Thyroid gland (tissue), 4 donors: ENCODE data around the gene RAB6B. TPM values are rescaled to one million over a fixed set of nuclear protein-coding genes. Genes with fewer than 3 reads are reported as not detected.

Source experiments
- DNase-seq, 2 donors: peaks; one replicate each; pipeline ENCODE4 v3.0.0-alpha.2; 2019
- H3K27ac ChIP-seq, 3 donors: fragments of 200-600 bp; sonication (generic); 1 replicate in 2 of 3; 2 replicates in 1 of 3; pipeline ENCODE4 v1.5.1; 2016 to 2019; ENCODE audit warnings: mild to moderate bottlenecking in 1 of 3, moderate library complexity in 1 of 3
- H3K27me3 ChIP-seq: fragments of 200-600 bp; sonication (generic); one replicate; pipeline ENCODE4 v1.5.1; 2019
- H3K36me3 ChIP-seq, 2 donors: fragments of 200-600 bp; sonication (generic); one replicate each; pipeline ENCODE4 v1.5.1; 2016 to 2019
- H3K4me1 ChIP-seq, 2 donors: fragments of 200-600 bp; sonication (generic); one replicate each; pipeline ENCODE4 v1.5.1; 2017 to 2019
- H3K4me3 ChIP-seq, 3 donors: fragments of 200-600 bp; sonication (generic); replicated peaks in 1 of 3; 1 replicate in 2 of 3; 2 replicates in 1 of 3; pipeline ENCODE4 v1.5.1; 2016; ENCODE audit warnings: mild to moderate bottlenecking in 1 of 3
- H3K9me3 ChIP-seq: fragments of 200-600 bp; sonication (generic); one replicate; pipeline ENCODE4 v1.5.1; 2017
- CTCF ChIP-seq, 6 experiments: fragments of 200-600 bp in 3 of 6; fragments of 450-650 bp in 3 of 6; sonication (generic) in 3 of 6; IDR thresholded peaks; one replicate each; pipeline ENCODE4 v1.5.1; 2016 to 2019; ENCODE audit warnings: antibody characterized with exemption in 6 of 6, mild to moderate bottlenecking in 2 of 6, inconsistent platforms in 1 of 6, moderate library complexity in 1 of 6
- POLR2A ChIP-seq, 2 donors: fragments of 450-650 bp; IDR thresholded peaks; one replicate each; pipeline ENCODE4 v1.6.1; 2017; ENCODE audit warnings: antibody characterized with exemption in 2 of 2, mild to moderate bottlenecking in 2 of 2, moderate library complexity in 1 of 2
- WGBS, 2 donors: methylation state at CpG; one replicate each; pipeline ENCODE4 v1.1.5; 2017; 5-methylcytosine and 5-hydroxymethylcytosine counted together
- intact Hi-C: fragments of 100-400 bp; cut with DNase I; formaldehyde crosslinking; loops from one replicate; pipeline ENCODE4 v1.15.1; 2023
- total RNA-seq, 4 donors: library from RNA; depleted of rRNA; stranded (reverse); fragments of >200 nt; gene quantifications; one replicate each; pipeline ENCODE4 v1.2.3, GENCODE V29; 2016

The RAB6B gene
- total RNA-seq, 4 donors from 2014 or later: 4.4 to 6.2 (median 5.6) TPM

GRCh38 chr3:133853063-133853924, 42.4 kb downstream of the RAB6B start:
- H3K4me3 ChIP-seq: no peak overlapping the region
- no peak overlapping the region for H3K27ac ChIP-seq
- H3K36me3 ChIP-seq: no peaks in the 10 kb centered on the region
- no peaks in the 10 kb centered on the region for H3K4me1 ChIP-seq
- no peaks in the 10 kb centered on the region for H3K27me3 ChIP-seq
- no peaks in the 10 kb centered on the region for H3K9me3 ChIP-seq
- TF ChIP-seq POLR2A (IDR thresholded peaks at IDR 0.05) (no peak), CTCF (IDR thresholded peaks at IDR 0.05) (no peak)
- 92% methylated on average over 5 of the region's 5 CpGs for WGBS, 2 donors
- DNase-seq: no peak
- intact Hi-C loops: no loop called here

- TF ChIP-seq POLR2A (IDR thresholded peaks at IDR 0.05): no peak
- no peak for TF ChIP-seq CTCF (IDR thresholded peaks at IDR 0.05)
- WGBS, 2 donors: 97 to 100% methylated on average over 6 to 8 of the region's 8 CpGs
These were observed 43.8 kb downstream of the RAB6B start for GRCh38 chr3:133851931-133852330.

GRCh38 chr3:133851266-133851906, 44.3 kb downstream of the RAB6B start:
- no peaks in the 10 kb centered on the region for H3K4me1 ChIP-seq
- no peak for DNase-seq
- TF ChIP-seq CTCF (IDR thresholded peaks at IDR 0.05): no peak
- TF ChIP-seq POLR2A (IDR thresholded peaks at IDR 0.05): no peak
- 78 to 82% methylated on average over 5 of the region's 5 CpGs for WGBS, 2 donors
- H3K4me3 ChIP-seq: no peak overlapping the region
- no peaks in the 10 kb centered on the region for H3K9me3 ChIP-seq
- intact Hi-C loops: no loop called here
- no peaks in the 10 kb centered on the region for H3K36me3 ChIP-seq
- no peaks in the 10 kb centered on the region for H3K27me3 ChIP-seq
- no peak overlapping the region for H3K27ac ChIP-seq

More at GRCh38 chr3:133851931-133852330, 43.8 kb downstream of the RAB6B start:
- H3K4me1 ChIP-seq: no peaks in the 10 kb centered on the region
- H3K9me3 ChIP-seq: no peaks in the 10 kb centered on the region
- no peak for DNase-seq
- no peaks in the 10 kb centered on the region for H3K36me3 ChIP-seq
- no peaks in the 10 kb centered on the region for H3K27me3 ChIP-seq
- no peak overlapping the region for H3K27ac ChIP-seq
- H3K4me3 ChIP-seq: no peak overlapping the region
- intact Hi-C loops: no loop called here

GRCh38 chr3:133850034-133850433, 45.6 kb downstream of the RAB6B start:
- Histone ChIP-seq H3K36me3 (no peaks in the 10 kb centered on the region), H3K9me3 (no peaks in the 10 kb centered on the region), H3K4me1 (no peaks in the 10 kb centered on the region), H3K27me3 (no peaks in the 10 kb centered on the region), H3K4me3 (no peak overlapping the region), H3K27ac (no peak overlapping the region)
- 91 to 93% methylated on average over 1 of the region's 1 CpG for WGBS, 2 donors
- intact Hi-C loops: no loop called here
- DNase-seq: no peak
- no peak for TF ChIP-seq POLR2A (IDR thresholded peaks at IDR 0.05)
- TF ChIP-seq CTCF (IDR thresholded peaks at IDR 0.05): no peak

GRCh38 chr3:133849346-133849745, 46.3 kb downstream of the RAB6B start:
- no peak for TF ChIP-seq POLR2A (IDR thresholded peaks at IDR 0.05)
- TF ChIP-seq CTCF (IDR thresholded peaks at IDR 0.05): no peak
- intact Hi-C loops: no loop called here
- H3K4me1 ChIP-seq: no peaks in the 10 kb centered on the region

More at GRCh38 chr3:133849346-133849745, 46.3 kb downstream of the RAB6B start:
- H3K36me3 ChIP-seq: no peaks in the 10 kb centered on the region
- no peak overlapping the region for H3K4me3 ChIP-seq
- H3K9me3 ChIP-seq: no peaks in the 10 kb centered on the region
- no peak overlapping the region for H3K27ac ChIP-seq
- no peak for DNase-seq
- H3K27me3 ChIP-seq: no peaks in the 10 kb centered on the region
